IMR-90 (cell line): Measurements from ENCODE around the gene MAP2. TPM values are rescaled to one million over a fixed set of nuclear protein-coding genes. Genes with fewer than 3 reads are reported as not detected.

Source experiments
- ATAC-seq: fragments of 200-7000 bp; cut with Tn5 transposase; 2 replicates; pipeline ENCODE4 v1.9.1; 2020; ENCODE audit warnings: low read depth, mild to moderate bottlenecking, moderate library complexity
- BruUV-seq: library from RNA; stranded (reverse); fragments of 400-500 nt; replicated peaks from 2 replicates; lab custom pipeline; 2021; lab: Mats Ljungman, UMichigan
- CTCF ChIA-PET: fragments of 300-600 bp; formaldehyde crosslinking; extraction: SDS; loops from one replicate; lab custom pipeline; 2021; ENCODE audit warnings: antibody characterized with exemption; lab: Yijun Ruan, JAX
- POLR2A ChIA-PET: fragments of 300-600 bp; sonication (Branson Sonifier 250); formaldehyde crosslinking; loops from one replicate; lab custom pipeline; 2022; ENCODE audit warnings: antibody characterized with exemption; ENCODE audit not compliant: unreplicated experiment; lab: Charles Lee
- DNase-seq: peaks from one replicate; pipeline ENCODE4 v3.0.0; 2013
- H2AFZ ChIP-seq: replicated peaks from 2 replicates; pipeline ENCODE3; 2013; ENCODE audit warnings: low read length, mild to moderate bottlenecking; ENCODE audit not compliant: poor library complexity
- H2AK5ac ChIP-seq: 2 replicates; pipeline ENCODE4 v1.6.1; 2013; ENCODE audit warnings: low read depth, low read length, inconsistent platforms
- H2AK9ac ChIP-seq: replicated peaks from 2 replicates; pipeline ENCODE3; 2013; ENCODE audit warnings: mild to moderate bottlenecking, low read depth, low read length, moderate library complexity; ENCODE audit not compliant: poor library complexity
- H2BK120ac ChIP-seq: 2 replicates; pipeline ENCODE4 v1.6.1; 2013; ENCODE audit warnings: low read depth, low read length, inconsistent platforms
- H2BK15ac ChIP-seq: 3 replicates; pipeline ENCODE4 v1.6.1; 2013; ENCODE audit warnings: low read depth, low read length, inconsistent platforms
- H2BK20ac ChIP-seq: 2 replicates; pipeline ENCODE4 v1.6.1; 2013; ENCODE audit warnings: low read depth, mild to moderate bottlenecking, inconsistent platforms, low read length, moderate library complexity
- H2BK5ac ChIP-seq: 2 replicates; pipeline ENCODE4 v1.6.1; 2013; ENCODE audit warnings: mild to moderate bottlenecking, low read depth, low read length, inconsistent platforms; ENCODE audit not compliant: poor library complexity, severe bottlenecking
- H3K14ac ChIP-seq: replicated peaks from 2 replicates; pipeline ENCODE4 v1.6.1; 2013; ENCODE audit warnings: low read depth, low read length, inconsistent platforms
- H3K18ac ChIP-seq: 2 replicates; pipeline ENCODE4 v1.6.1; 2013; ENCODE audit warnings: low read depth, low read length, control low read depth
- H3K23ac ChIP-seq: 2 replicates; pipeline ENCODE4 v1.6.1; 2013; ENCODE audit warnings: low read depth, low read length, inconsistent platforms
- H3K27ac ChIP-seq: 2 replicates; pipeline ENCODE4 v1.5.1; 2013; ENCODE audit warnings: mild to moderate bottlenecking, control low read depth, low read length; ENCODE audit not compliant: insufficient read depth
- H3K27me3 ChIP-seq: 2 replicates; pipeline ENCODE4 v1.6.1; 2013; ENCODE audit warnings: low read length; ENCODE audit not compliant: control insufficient read depth, insufficient read depth
- H3K36me3 ChIP-seq: 2 replicates; pipeline ENCODE4 v1.6.1; 2013; ENCODE audit warnings: low read length, mixed read lengths; ENCODE audit not compliant: control insufficient read depth, insufficient read depth
- H3K4ac ChIP-seq: 2 replicates; pipeline ENCODE4 v1.6.1; 2013; ENCODE audit warnings: low read depth, low read length, inconsistent platforms
- H3K4me1 ChIP-seq: 2 replicates; pipeline ENCODE4 v1.6.1; 2013; ENCODE audit warnings: low read length, mixed read lengths; ENCODE audit not compliant: control insufficient read depth, insufficient read depth
- H3K4me2 ChIP-seq: 2 replicates; pipeline ENCODE4 v1.6.1; 2013; ENCODE audit warnings: low read depth, mild to moderate bottlenecking, control low read depth, low read length, moderate library complexity
- H3K4me3 ChIP-seq: 2 replicates; pipeline ENCODE4 v1.5.1; 2013; ENCODE audit warnings: low read depth, mild to moderate bottlenecking, control low read depth, low read length, moderate library complexity; ENCODE audit not compliant: insufficient read depth
- H3K56ac ChIP-seq: 2 replicates; pipeline ENCODE4 v1.6.1; 2013; ENCODE audit warnings: low read length, inconsistent platforms; ENCODE audit not compliant: insufficient read depth; ENCODE audit errors: extremely low read depth
- H3K79me1 ChIP-seq, 2 experiments: 2 replicates each; pipeline ENCODE4 v1.6.1; 2013; ENCODE audit warnings: low read length in 2 of 2, inconsistent platforms in 1 of 2, low read depth in 1 of 2
- H3K9ac ChIP-seq: 2 replicates; pipeline ENCODE4 v1.6.1; 2013; ENCODE audit warnings: low read depth, low read length, control low read depth
- H3K9me1 ChIP-seq: 2 replicates; pipeline ENCODE4 v1.6.1; 2013; ENCODE audit warnings: low read length, inconsistent platforms; ENCODE audit not compliant: insufficient read depth
- H3K9me3 ChIP-seq: 2 replicates; pipeline ENCODE4 v1.6.1; 2013; ENCODE audit warnings: low read length; ENCODE audit not compliant: control insufficient read depth, insufficient read depth
- H4K20me1 ChIP-seq: 2 replicates; pipeline ENCODE4 v1.6.1; 2013; ENCODE audit warnings: low read length, inconsistent platforms; ENCODE audit not compliant: insufficient read depth
- H4K5ac ChIP-seq: 2 replicates; pipeline ENCODE4 v1.6.1; 2013; ENCODE audit warnings: mild to moderate bottlenecking, low read depth, low read length, control low read depth
- H4K8ac ChIP-seq, 2 experiments: 2 replicates each; pipeline ENCODE4 v1.6.1; 2013; ENCODE audit warnings: low read depth in 2 of 2, low read length in 2 of 2, control low read depth in 1 of 2, inconsistent platforms in 1 of 2
- H4K91ac ChIP-seq: 2 replicates; pipeline ENCODE4 v1.6.1; 2013; ENCODE audit warnings: low read depth, low read length, inconsistent platforms; ENCODE audit not compliant: insufficient read depth
- MAFK ChIP-seq: IDR thresholded peaks from 2 replicates; pipeline ENCODE4 v1.6.1; 2012; ENCODE audit warnings: low read depth, low read length, improper control_type of control experiment
- MAZ ChIP-seq: IDR thresholded peaks from 2 replicates; pipeline ENCODE4 v1.6.1; 2012; ENCODE audit warnings: low read depth, mild to moderate bottlenecking, low read length, improper control_type of control experiment, moderate library complexity, borderline replicate concordance
- RCOR1 ChIP-seq: IDR thresholded peaks from 2 replicates; pipeline ENCODE4 v1.6.1; 2012; ENCODE audit warnings: mild to moderate bottlenecking, low read length, improper control_type of control experiment; ENCODE audit not compliant: insufficient replicate concordance
- WGBS, 2 experiments: methylation state at CpG; one replicate each; pipeline versions ENCODE4 v1.1.5 to v1.1.7; 2013; ENCODE audit warnings: missing lambda C conversion rate in 2 of 2; ENCODE audit not compliant: insufficient read length in 1 of 2; ENCODE audit errors: extremely low coverage in 2 of 2; 5-methylcytosine and 5-hydroxymethylcytosine counted together
- dilution Hi-C: fragments of 300-500 bp; cut with HindIII; formaldehyde crosslinking; loops from one replicate; pipeline ENCODE4 v1.14.3; 2018; ENCODE audit warnings: low sequenced_read_pairs; ENCODE audit not compliant: unreplicated experiment
- in situ Hi-C: fragments of 300-500 bp; cut with MboI; formaldehyde crosslinking; loops from 3 replicates; pipeline ENCODE4 v1.14.3; 2019; ENCODE audit warnings: low sequenced_read_pairs, inconsistent platforms, mixed read lengths
- intact Hi-C: fragments of 100-400 bp; cut with micrococcal nuclease; formaldehyde crosslinking; loops from 2 replicates; pipeline ENCODE4 v1.10.0; 2022
- polyA plus RNA-seq, 3 experiments: library from polyadenylated mRNA; depleted of rRNA; stranded (reverse); fragments of >200 nt; gene quantifications; 2 replicates each; pipeline ENCODE4 v1.2.3, GENCODE V29; 2012; ENCODE audit warnings: low replicate concordance in 1 of 3
- total RNA-seq: library from RNA; depleted of rRNA; stranded (reverse); fragments of >200 nt; gene quantifications from 2 replicates; pipeline ENCODE4 v1.2.3, GENCODE V29; 2012

The MAP2 gene
- total and polyA plus RNA-seq, 2 of the 4 experiments (the other 2 are of a cell fraction) = 0.29 to 0.36 TPM

GRCh38 chr2:209766613-209767012 is 342.8 kb downstream of the MAP2 start:
- Histone ChIP-seq H3K4me1 (no peaks in the 10 kb centered on the region), H2BK20ac (no peak overlapping the region), H3K56ac (no peak overlapping the region), H2BK15ac (no peak overlapping the region), H3K27ac (no peak overlapping the region), H3K14ac (no peak overlapping the region), H4K5ac (no peak overlapping the region), H3K9me3 (peaks cover 7% of the 10 kb centered on the region; the same call in 1 of the 2 replicates), H3K18ac (no peak overlapping the region), H3K9ac (no peak overlapping the region), H2AK5ac (no peak overlapping the region), H4K8ac (no peak overlapping the region), H3K4ac (no peak overlapping the region), H4K20me1 (no peaks in the 10 kb centered on the region), H3K23ac (no peak overlapping the region), H3K4me2 (no peak overlapping the region), H2AK9ac (no peak overlapping the region), H3K36me3 (no peaks in the 10 kb centered on the region), H3K27me3 (no peaks in the 10 kb centered on the region), H3K9me1 (no peaks in the 10 kb centered on the region), H2BK120ac (no peak overlapping the region), H2AFZ (no peak overlapping the region), H2BK5ac (no peak overlapping the region), H3K4me3 (no peak overlapping the region), H3K79me1 (no peaks in the 10 kb centered on the region), H4K91ac (no peak overlapping the region)
- ATAC-seq = no peak
- intact Hi-C loops = no loop called here
- POLR2A ChIA-PET = no interaction called here
- BruUV-seq = no TSS peak
- dilution Hi-C loops = no loop called here
- no CpG with 5 or more reads among the region's 1 CpG for WGBS, 2 experiments
- CTCF ChIA-PET = no interaction called here
- DNase-seq = no peak
- TF ChIP-seq MAFK (peak; percentile 80), MAZ (no peak), RCOR1 (no peak)
- in situ Hi-C loops = no loop called here
